WTC11 (cell line): ENCODE measurements around the gene PRR5. TPM values are rescaled to one million over a fixed set of nuclear protein-coding genes. Genes with fewer than 3 reads are reported as not detected.

Source experiments
- ATAC-seq: fragments of 200-7000 bp; cut with Tn5 transposase; 2 replicates; pipeline ENCODE4 v1.10.0; 2021; ENCODE audit warnings: mild to moderate bottlenecking, moderate library complexity
- CTCF ChIA-PET: fragments of 300-600 bp; sonication (Branson Sonifier 250); formaldehyde crosslinking; loops from one replicate; lab custom pipeline; 2021; ENCODE audit warnings: antibody characterized with exemption; lab: Charles Lee
- POLR2A ChIA-PET: fragments of 350-600 bp; sonication (Branson Sonifier 250); formaldehyde crosslinking; loops from one replicate; lab custom pipeline; 2021; ENCODE audit warnings: antibody characterized with exemption; lab: Charles Lee
- DNase-seq: peaks from one replicate; pipeline ENCODE4 v3.0.0; 2021; ENCODE audit warnings: low spot score
- H3K27ac Mint-ChIP-seq: 2 replicates; pipeline ENCODE4 v1.8.0; 2021; ENCODE audit warnings: mixed read lengths
- H3K27me3 Mint-ChIP-seq: 2 replicates; pipeline ENCODE4 v1.8.0; 2021; ENCODE audit warnings: low read depth, mild to moderate bottlenecking, moderate library complexity, mixed read lengths
- H3K36me3 Mint-ChIP-seq: 2 replicates; pipeline ENCODE4 v1.8.0; 2021; ENCODE audit warnings: mixed read lengths
- H3K4me1 Mint-ChIP-seq: 2 replicates; pipeline ENCODE4 v1.8.0; 2022; ENCODE audit warnings: mixed read lengths
- H3K4me3 Mint-ChIP-seq: 2 replicates; pipeline ENCODE4 v1.8.0; 2021; ENCODE audit warnings: mild to moderate bottlenecking, moderate library complexity, mixed read lengths
- H3K9me3 Mint-ChIP-seq: 2 replicates; pipeline ENCODE4 v1.8.0; 2021; ENCODE audit warnings: mixed read lengths
- ATF2 ChIP-seq: sonication (generic); formaldehyde crosslinking; IDR thresholded peaks from 2 replicates; pipeline ENCODE4 v1.8.1; 2022; ENCODE audit warnings: low read depth, missing genetic modification reagents, borderline replicate concordance
- E2F4 ChIP-seq: sonication (generic); formaldehyde crosslinking; IDR thresholded peaks from 2 replicates; pipeline ENCODE4 v1.8.1; 2022; ENCODE audit warnings: low read depth, mild to moderate bottlenecking, moderate library complexity, missing genetic modification reagents, borderline replicate concordance
- ERG ChIP-seq: fragments of 250-450 bp; sonication (Bioruptor Pico); IDR thresholded peaks from 2 replicates; pipeline ENCODE4 v1.8.0; 2021; ENCODE audit warnings: mild to moderate bottlenecking
- ESRRA ChIP-seq: sonication (generic); formaldehyde crosslinking; IDR thresholded peaks from 2 replicates; pipeline ENCODE4 v1.8.1; 2022; ENCODE audit warnings: mild to moderate bottlenecking, missing genetic modification reagents, borderline replicate concordance
- ETV6 ChIP-seq: sonication (generic); formaldehyde crosslinking; IDR thresholded peaks from 2 replicates; pipeline ENCODE4 v1.8.1; 2022; ENCODE audit warnings: mild to moderate bottlenecking, missing genetic modification reagents
- HMGXB4 ChIP-seq: sonication (generic); formaldehyde crosslinking; IDR thresholded peaks from 2 replicates; pipeline ENCODE4 v1.8.1; 2023; ENCODE audit warnings: mild to moderate bottlenecking, moderate library complexity, missing genetic modification reagents
- IRF2 ChIP-seq: sonication (generic); formaldehyde crosslinking; IDR thresholded peaks from 2 replicates; pipeline ENCODE4 v1.8.0; 2022; ENCODE audit warnings: low read depth, missing genetic modification reagents, borderline replicate concordance
- JAZF1 ChIP-seq: fragments of 250-450 bp; sonication (Bioruptor Pico); IDR thresholded peaks from 2 replicates; pipeline ENCODE4 v1.9.0; 2021; ENCODE audit warnings: moderate library complexity, mild to moderate bottlenecking, inconsistent platforms
- KAT7 ChIP-seq: sonication (generic); formaldehyde crosslinking; IDR thresholded peaks from 2 replicates; pipeline ENCODE4 v1.8.1; 2023; ENCODE audit warnings: missing genetic modification reagents, mild to moderate bottlenecking, borderline replicate concordance
- NFATC4 ChIP-seq: fragments of 250-450 bp; sonication (Bioruptor Pico); IDR thresholded peaks from 2 replicates; pipeline ENCODE4 v1.9.0; 2021; ENCODE audit warnings: mild to moderate bottlenecking
- PRRX2 ChIP-seq: fragments of 250-450 bp; sonication (Bioruptor Pico); IDR thresholded peaks from 2 replicates; pipeline ENCODE4 v1.8.0; 2021; ENCODE audit warnings: mild to moderate bottlenecking
- SMAD4 ChIP-seq: sonication (generic); formaldehyde crosslinking; IDR thresholded peaks from 2 replicates; pipeline ENCODE4 v1.8.0; 2022; ENCODE audit warnings: mild to moderate bottlenecking, missing genetic modification reagents
- SOX15 ChIP-seq: fragments of 250-450 bp; sonication (Bioruptor Pico); IDR thresholded peaks from 2 replicates; pipeline ENCODE4 v1.9.0; 2021; ENCODE audit warnings: mild to moderate bottlenecking
- TP53 ChIP-seq: sonication (generic); formaldehyde crosslinking; IDR thresholded peaks from 2 replicates; pipeline ENCODE4 v1.8.1; 2023; ENCODE audit warnings: mild to moderate bottlenecking, missing genetic modification reagents
- ZNF263 ChIP-seq: sonication (generic); formaldehyde crosslinking; IDR thresholded peaks from 2 replicates; pipeline ENCODE4 v1.8.1; 2022; ENCODE audit warnings: low read depth, mild to moderate bottlenecking, moderate library complexity, missing genetic modification reagents
- total RNA-seq: library from RNA; stranded (reverse); gene quantifications from 3 replicates; pipeline ENCODE4 v1.2.3, GENCODE V29; 2021
- TF ChIP-seq, protein P1 (sequence below): sonication (generic); formaldehyde crosslinking; IDR thresholded peaks from 2 replicates; pipeline ENCODE4 v1.8.1; 2023; ENCODE audit warnings: mild to moderate bottlenecking, missing genetic modification reagents, moderate library complexity
- TF ChIP-seq, protein P2 (sequence below): sonication (generic); formaldehyde crosslinking; IDR thresholded peaks from 2 replicates; pipeline ENCODE4 v1.8.0; 2022; ENCODE audit warnings: mild to moderate bottlenecking, missing genetic modification reagents
- TF ChIP-seq, protein P3 (sequence below): sonication (generic); formaldehyde crosslinking; IDR thresholded peaks from 2 replicates; pipeline ENCODE4 v1.8.0; 2022; ENCODE audit warnings: mild to moderate bottlenecking, missing genetic modification reagents
- TF ChIP-seq, protein P4 (sequence below): sonication (generic); formaldehyde crosslinking; IDR thresholded peaks from 2 replicates; pipeline ENCODE4 v1.8.0; 2022; ENCODE audit warnings: missing genetic modification reagents

Gene PRR5
- total RNA-seq, 1 experiment from 2014 or later, result 15.6 TPM

GRCh38 chr22:44741929-44742328 lies 39.9 kb downstream of the PRR5 start (continued):
- TF ChIP-seq, protein P1, sequence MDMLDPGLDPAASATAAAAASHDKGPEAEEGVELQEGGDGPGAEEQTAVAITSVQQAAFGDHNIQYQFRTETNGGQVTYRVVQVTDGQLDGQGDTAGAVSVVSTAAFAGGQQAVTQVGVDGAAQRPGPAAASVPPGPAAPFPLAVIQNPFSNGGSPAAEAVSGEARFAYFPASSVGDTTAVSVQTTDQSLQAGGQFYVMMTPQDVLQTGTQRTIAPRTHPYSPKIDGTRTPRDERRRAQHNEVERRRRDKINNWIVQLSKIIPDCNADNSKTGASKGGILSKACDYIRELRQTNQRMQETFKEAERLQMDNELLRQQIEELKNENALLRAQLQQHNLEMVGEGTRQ (CRISPR knock-in tag), result no peak
- TF ChIP-seq TP53 (no peak), ESRRA (no peak), ATF2 (CRISPR knock-in tag) (no peak)
- TF ChIP-seq, all 79 proteins: peak for 0

GRCh38 chr22:44743247-44743646 lies 41.2 kb downstream of the PRR5 start:
- POLR2A ChIA-PET, result no interaction called here
- H3K4me1 Mint-ChIP-seq, result peaks cover 26% of the 10 kb centered on the region
- no peak overlapping the region for H3K27ac Mint-ChIP-seq
- no peaks in the 10 kb centered on the region for H3K36me3 Mint-ChIP-seq
- TF ChIP-seq ZNF263 (no peak), SMAD4 (CRISPR knock-in tag) (no peak), ERG (CRISPR knock-in tag) (no peak), KAT7 (CRISPR knock-in tag) (no peak), JAZF1 (CRISPR knock-in tag) (no peak), PRRX2 (CRISPR knock-in tag) (no peak), E2F4 (CRISPR knock-in tag) (no peak), HMGXB4 (CRISPR knock-in tag) (no peak), IRF2 (CRISPR knock-in tag) (no peak)
- TF ChIP-seq, protein P2, sequence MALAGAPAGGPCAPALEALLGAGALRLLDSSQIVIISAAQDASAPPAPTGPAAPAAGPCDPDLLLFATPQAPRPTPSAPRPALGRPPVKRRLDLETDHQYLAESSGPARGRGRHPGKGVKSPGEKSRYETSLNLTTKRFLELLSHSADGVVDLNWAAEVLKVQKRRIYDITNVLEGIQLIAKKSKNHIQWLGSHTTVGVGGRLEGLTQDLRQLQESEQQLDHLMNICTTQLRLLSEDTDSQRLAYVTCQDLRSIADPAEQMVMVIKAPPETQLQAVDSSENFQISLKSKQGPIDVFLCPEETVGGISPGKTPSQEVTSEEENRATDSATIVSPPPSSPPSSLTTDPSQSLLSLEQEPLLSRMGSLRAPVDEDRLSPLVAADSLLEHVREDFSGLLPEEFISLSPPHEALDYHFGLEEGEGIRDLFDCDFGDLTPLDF (CRISPR knock-in tag), result no peak
- TF ChIP-seq, protein P3, sequence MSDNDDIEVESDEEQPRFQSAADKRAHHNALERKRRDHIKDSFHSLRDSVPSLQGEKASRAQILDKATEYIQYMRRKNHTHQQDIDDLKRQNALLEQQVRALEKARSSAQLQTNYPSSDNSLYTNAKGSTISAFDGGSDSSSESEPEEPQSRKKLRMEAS (CRISPR knock-in tag), result no peak
- CTCF ChIA-PET, result interaction anchor here (1.1 kb wide), 1 partner anchor 58 kb away, joined by 3 read pairs; no protein-coding TSS in a partner anchor
- H3K27me3 Mint-ChIP-seq, result peaks cover 13% of the 10 kb centered on the region
- H3K4me3 Mint-ChIP-seq, result no peak overlapping the region
- DNase-seq (no peak), ATAC-seq (no peak)
- H3K9me3 Mint-ChIP-seq, result peaks cover 6% of the 10 kb centered on the region

GRCh38 chr22:44743804-44744211 lies 41.8 kb downstream of the PRR5 start:
- Mint-ChIP-seq H3K27ac (no peak overlapping the region), H3K27me3 (peaks cover 13% of the 10 kb centered on the region), H3K4me1 (peaks cover 23% of the 10 kb centered on the region), H3K36me3 (no peaks in the 10 kb centered on the region), H3K9me3 (peaks cover 6% of the 10 kb centered on the region), H3K4me3 (no peak overlapping the region)
- DNase-seq (no peak), ATAC-seq (no peak)
- POLR2A ChIA-PET, result no interaction called here
- CTCF ChIA-PET, result interaction anchor here (0.6 to 1.1 kb wide), 4 partner anchors 8 to 260 kb away, joined by 3 to 5 read pairs (median 4); no protein-coding TSS in a partner anchor
- no peak for TF ChIP-seq ETV6
- TF ChIP-seq, protein P4, sequence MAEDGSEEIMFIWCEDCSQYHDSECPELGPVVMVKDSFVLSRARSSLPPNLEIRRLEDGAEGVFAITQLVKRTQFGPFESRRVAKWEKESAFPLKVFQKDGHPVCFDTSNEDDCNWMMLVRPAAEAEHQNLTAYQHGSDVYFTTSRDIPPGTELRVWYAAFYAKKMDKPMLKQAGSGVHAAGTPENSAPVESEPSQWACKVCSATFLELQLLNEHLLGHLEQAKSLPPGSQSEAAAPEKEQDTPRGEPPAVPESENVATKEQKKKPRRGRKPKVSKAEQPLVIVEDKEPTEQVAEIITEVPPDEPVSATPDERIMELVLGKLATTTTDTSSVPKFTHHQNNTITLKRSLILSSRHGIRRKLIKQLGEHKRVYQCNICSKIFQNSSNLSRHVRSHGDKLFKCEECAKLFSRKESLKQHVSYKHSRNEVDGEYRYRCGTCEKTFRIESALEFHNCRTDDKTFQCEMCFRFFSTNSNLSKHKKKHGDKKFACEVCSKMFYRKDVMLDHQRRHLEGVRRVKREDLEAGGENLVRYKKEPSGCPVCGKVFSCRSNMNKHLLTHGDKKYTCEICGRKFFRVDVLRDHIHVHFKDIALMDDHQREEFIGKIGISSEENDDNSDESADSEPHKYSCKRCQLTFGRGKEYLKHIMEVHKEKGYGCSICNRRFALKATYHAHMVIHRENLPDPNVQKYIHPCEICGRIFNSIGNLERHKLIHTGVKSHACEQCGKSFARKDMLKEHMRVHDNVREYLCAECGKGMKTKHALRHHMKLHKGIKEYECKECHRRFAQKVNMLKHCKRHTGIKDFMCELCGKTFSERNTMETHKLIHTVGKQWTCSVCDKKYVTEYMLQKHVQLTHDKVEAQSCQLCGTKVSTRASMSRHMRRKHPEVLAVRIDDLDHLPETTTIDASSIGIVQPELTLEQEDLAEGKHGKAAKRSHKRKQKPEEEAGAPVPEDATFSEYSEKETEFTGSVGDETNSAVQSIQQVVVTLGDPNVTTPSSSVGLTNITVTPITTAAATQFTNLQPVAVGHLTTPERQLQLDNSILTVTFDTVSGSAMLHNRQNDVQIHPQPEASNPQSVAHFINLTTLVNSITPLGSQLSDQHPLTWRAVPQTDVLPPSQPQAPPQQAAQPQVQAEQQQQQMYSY (CRISPR knock-in tag), result no peak
- no peak for TF ChIP-seq SOX15 (CRISPR knock-in tag)
- no peak for TF ChIP-seq NFATC4 (CRISPR knock-in tag)
